Mesendoderm (in vitro differentiated cells): ENCODE measurements around the gene HMGXB3.
"Not testable (repeated sequence)": the region's sequence is repeated elsewhere in the genome, so short reads cannot be mapped to it uniquely, and the experiment has no call there.

Experiments
- DNase-seq: peaks from one replicate; pipeline ENCODE4 v3.0.0; 2013
- H2AK5ac ChIP-seq: 2 replicates; pipeline ENCODE4 v1.6.1; 2013; ENCODE audit warnings: low read length, inconsistent platforms
- H2BK120ac ChIP-seq: 2 replicates; pipeline ENCODE4 v1.6.1; 2013; ENCODE audit warnings: low read depth, mild to moderate bottlenecking, low read length, moderate library complexity, mixed read lengths
- H2BK15ac ChIP-seq: replicated peaks from 2 replicates; pipeline ENCODE4 v1.6.1; 2013; ENCODE audit warnings: low read depth, mild to moderate bottlenecking, moderate library complexity
- H2BK5ac ChIP-seq: 2 replicates; pipeline ENCODE4 v1.6.1; 2013; ENCODE audit warnings: low read length, inconsistent platforms
- H3K18ac ChIP-seq: 2 replicates; pipeline ENCODE4 v1.6.1; 2013; ENCODE audit warnings: mild to moderate bottlenecking, low read length, mixed read lengths
- H3K23ac ChIP-seq: one replicate; pipeline ENCODE4 v1.6.1; 2013; ENCODE audit warnings: low read length
- H3K27ac ChIP-seq: 2 replicates; pipeline ENCODE4 v1.5.1; 2013; ENCODE audit warnings: low read depth, mild to moderate bottlenecking, inconsistent platforms, low read length, moderate library complexity
- H3K27me3 ChIP-seq: 2 replicates; pipeline ENCODE4 v1.6.1; 2013; ENCODE audit warnings: low read length, control low read depth, mild to moderate bottlenecking, inconsistent platforms; ENCODE audit not compliant: insufficient read depth, poor library complexity
- H3K36me3 ChIP-seq: 2 replicates; pipeline ENCODE4 v1.6.1; 2013; ENCODE audit warnings: low read length, inconsistent platforms; ENCODE audit not compliant: control insufficient read depth, insufficient read depth
- H3K4ac ChIP-seq: one replicate; pipeline ENCODE4 v1.6.1; 2013; ENCODE audit warnings: low read depth, mild to moderate bottlenecking, low read length, moderate library complexity
- H3K4me1 ChIP-seq: 2 replicates; pipeline ENCODE4 v1.6.1; 2013; ENCODE audit warnings: low read depth, low read length, inconsistent platforms; ENCODE audit not compliant: control insufficient read depth
- H3K4me2 ChIP-seq: 2 replicates; pipeline ENCODE4 v1.6.1; 2013; ENCODE audit warnings: low read length
- H3K4me3 ChIP-seq: 2 replicates; pipeline ENCODE4 v1.5.1; 2013; ENCODE audit warnings: mild to moderate bottlenecking, low read length
- H3K56ac ChIP-seq: one replicate; pipeline ENCODE4 v1.6.1; 2013; ENCODE audit warnings: low read length
- H3K79me1 ChIP-seq: 2 replicates; pipeline ENCODE4 v1.6.1; 2013; ENCODE audit warnings: low read length, inconsistent platforms
- H3K79me2 ChIP-seq: 2 replicates; pipeline ENCODE4 v1.6.1; 2013; ENCODE audit warnings: mild to moderate bottlenecking, low read length; ENCODE audit not compliant: control insufficient read depth, insufficient read depth
- H3K9ac ChIP-seq: 2 replicates; pipeline ENCODE4 v1.6.1; 2013; ENCODE audit warnings: low read length, inconsistent platforms
- H4K5ac ChIP-seq: one replicate; pipeline ENCODE4 v1.6.1; 2013; ENCODE audit warnings: low read length
- H4K8ac ChIP-seq: one replicate; pipeline ENCODE4 v1.6.1; 2013; ENCODE audit warnings: low read depth, mild to moderate bottlenecking, control low read depth, low read length, moderate library complexity
- WGBS: extraction: QIAGEN DNeasy Blood & Tissue Kit; methylation state at CpG from one replicate; pipeline ENCODE4 v1.1.7; 2013; ENCODE audit warnings: low lambda C conversion rate, missing lambda C conversion rate; ENCODE audit not compliant: insufficient coverage; ENCODE audit errors: extremely low coverage; 5-methylcytosine and 5-hydroxymethylcytosine counted together

HMGXB3 gene

DNA sequence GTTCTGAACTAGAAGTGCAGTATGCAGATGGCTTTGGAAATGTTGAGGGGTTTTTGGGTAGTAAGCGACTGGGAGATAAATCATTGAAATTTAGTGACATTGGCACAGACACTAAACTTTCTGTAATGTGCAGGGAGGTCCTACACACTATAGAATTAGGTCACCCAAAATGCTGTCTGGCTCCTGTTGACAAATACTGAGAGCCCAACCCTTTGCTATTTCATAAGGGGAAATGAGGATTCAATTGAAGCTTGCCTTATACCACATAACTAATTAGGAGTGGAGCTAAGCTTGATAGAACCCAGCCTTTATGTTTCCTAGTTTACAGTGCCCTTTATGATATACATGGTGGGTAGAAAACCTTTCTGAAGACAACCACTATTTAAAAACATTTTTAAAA, 22.6 kb downstream of the HMGXB3 start:
- WGBS = no CpG with 5 or more reads among the region's 1 CpG
- Histone ChIP-seq H3K27ac (no peak overlapping the region), H3K79me1 (no peaks in the 10 kb centered on the region), H3K23ac (no peak overlapping the region), H2BK15ac (no peak overlapping the region), H3K56ac (no peak overlapping the region), H3K4me3 (no peak overlapping the region), H4K8ac (no peak overlapping the region), H4K5ac (no peak overlapping the region), H3K79me2 (no peaks in the 10 kb centered on the region), H3K18ac (no peak overlapping the region), H3K9ac (no peak overlapping the region), H3K4ac (no peak overlapping the region), H3K4me2 (no peak overlapping the region), H3K27me3 (no peaks in the 10 kb centered on the region), H2BK5ac (no peak overlapping the region), H3K36me3 (peaks cover 7% of the 10 kb centered on the region), H2BK120ac (no peak overlapping the region), H2AK5ac (no peak overlapping the region), H3K4me1 (no peaks in the 10 kb centered on the region)
- DNase-seq = no peak

GRCh38 chr5:150024346-150024984, 23.9 kb downstream of the HMGXB3 start:
- Histone ChIP-seq H3K9ac (no peak overlapping the region), H2BK5ac (no peak overlapping the region), H3K79me1 (no peaks in the 10 kb centered on the region), H3K4me2 (no peak overlapping the region), H3K4me3 (no peak overlapping the region), H3K4me1 (no peaks in the 10 kb centered on the region), H3K4ac (no peak overlapping the region), H3K27ac (no peak overlapping the region), H3K27me3 (no peaks in the 10 kb centered on the region), H3K36me3 (peaks cover 7% of the 10 kb centered on the region), H2BK120ac (no peak overlapping the region), H2BK15ac (no peak overlapping the region), H3K18ac (no peak overlapping the region), H3K79me2 (no peaks in the 10 kb centered on the region), H3K23ac (no peak overlapping the region), H4K5ac (no peak overlapping the region), H2AK5ac (no peak overlapping the region), H3K56ac (no peak overlapping the region), H4K8ac (no peak overlapping the region)
- DNase-seq = no peak
- no CpG with 5 or more reads among the region's 9 CpGs for WGBS

DNA sequence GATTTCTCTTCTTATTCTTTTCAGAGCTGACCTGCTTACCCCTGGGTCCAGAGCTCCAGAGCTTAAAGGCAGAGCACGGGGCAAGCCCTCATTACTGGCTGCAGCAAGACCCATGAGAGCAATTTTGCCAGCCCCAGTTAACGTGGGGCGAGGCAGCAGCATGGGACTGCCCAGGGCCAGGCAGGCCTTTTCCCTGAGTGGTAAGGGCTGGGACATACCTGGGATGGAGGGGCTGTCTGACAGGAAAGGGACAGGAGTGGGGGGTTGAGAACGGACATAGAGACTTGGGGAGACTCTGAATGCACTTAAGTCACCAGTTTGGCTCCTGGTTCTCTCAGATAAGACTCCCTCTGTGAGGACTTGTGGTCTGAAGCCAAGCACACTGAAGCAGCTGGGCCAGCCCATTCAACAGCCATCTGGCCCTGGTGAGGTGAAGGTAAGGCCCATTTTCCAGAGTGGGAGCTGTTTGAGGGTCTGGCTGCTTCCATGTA, 26.2 kb downstream of the HMGXB3 start:
- Histone ChIP-seq H2AK5ac (no peak overlapping the region), H3K56ac (no peak overlapping the region), H3K4me1 (no peaks in the 10 kb centered on the region), H3K4me3 (no peak overlapping the region), H2BK15ac (no peak overlapping the region), H2BK120ac (no peak overlapping the region), H3K79me1 (no peaks in the 10 kb centered on the region), H2BK5ac (no peak overlapping the region), H4K5ac (no peak overlapping the region), H3K27me3 (no peaks in the 10 kb centered on the region), H3K27ac (no peak overlapping the region), H3K4ac (no peak overlapping the region), H3K79me2 (no peaks in the 10 kb centered on the region), H3K9ac (no peak overlapping the region), H3K36me3 (peaks cover 7% of the 10 kb centered on the region), H3K23ac (no peak overlapping the region), H3K4me2 (no peak overlapping the region), H4K8ac (no peak overlapping the region), H3K18ac (no peak overlapping the region)
- WGBS = no CpG with 5 or more reads among the region's 4 CpGs
- no peak for DNase-seq

- WGBS = no CpG with 5 or more reads among the region's 1 CpG
Observed at GRCh38 chr5:150028047-150028446, 27.5 kb downstream of the HMGXB3 start.

GRCh38 chr5:150033334-150033733, 32.8 kb downstream of the HMGXB3 start:
- H3K23ac ChIP-seq = no peak overlapping the region
- no peak overlapping the region for H2AK5ac ChIP-seq
- no peak overlapping the region for H3K27ac ChIP-seq
- no peaks in the 10 kb centered on the region for H3K79me1 ChIP-seq
- no peak overlapping the region for H3K4ac ChIP-seq
- H3K4me3 ChIP-seq = no peak overlapping the region
- peaks cover 9% of the 10 kb centered on the region for H3K36me3 ChIP-seq
- no peak overlapping the region for H3K56ac ChIP-seq
- H2BK120ac ChIP-seq = no peak overlapping the region
- no peak overlapping the region for H3K18ac ChIP-seq
- H3K4me2 ChIP-seq = no peak overlapping the region
- no peaks in the 10 kb centered on the region for H3K27me3 ChIP-seq
- H3K9ac ChIP-seq = no peak overlapping the region
- no peak overlapping the region for H2BK5ac ChIP-seq
- H4K5ac ChIP-seq = no peak overlapping the region
- H2BK15ac ChIP-seq = no peak overlapping the region
- H3K79me2 ChIP-seq = no peaks in the 10 kb centered on the region
- no peak for DNase-seq
- no peaks in the 10 kb centered on the region for H3K4me1 ChIP-seq
- no peak overlapping the region for H4K8ac ChIP-seq
- WGBS = 100% methylated on average over 2 of the region's 4 CpGs

More at GRCh38 chr5:150028047-150028446, 27.5 kb downstream of the HMGXB3 start:
- not testable (repeated sequence) for H3K23ac ChIP-seq, H4K8ac ChIP-seq, H3K4me1 ChIP-seq, H2AK5ac ChIP-seq, H3K4me2 ChIP-seq, H3K4ac ChIP-seq, H3K27ac ChIP-seq, H2BK120ac ChIP-seq, H2BK15ac ChIP-seq, H3K18ac ChIP-seq, H3K27me3 ChIP-seq, H4K5ac ChIP-seq, H3K9ac ChIP-seq, H3K4me3 ChIP-seq, H3K79me2 ChIP-seq, H3K79me1 ChIP-seq, H2BK5ac ChIP-seq, H3K56ac ChIP-seq
- peaks cover 11% of the 10 kb centered on the region for H3K36me3 ChIP-seq
- peak; percentile 16 for DNase-seq

- no peak for DNase-seq
- no peaks in the 10 kb centered on the region for H3K79me2 ChIP-seq
- WGBS = no CpG with 5 or more reads among the region's 4 CpGs
Observed at GRCh38 chr5:150034662-150035061, 34.1 kb downstream of the HMGXB3 start.

More at GRCh38 chr5:150034662-150035061, 34.1 kb downstream of the HMGXB3 start:
- H4K8ac ChIP-seq = no peak overlapping the region
- no peak overlapping the region for H3K9ac ChIP-seq
- H3K23ac ChIP-seq = no peak overlapping the region
- no peaks in the 10 kb centered on the region for H3K27me3 ChIP-seq
- no peak overlapping the region for H2BK15ac ChIP-seq
- no peak overlapping the region for H2BK120ac ChIP-seq
- H3K4me3 ChIP-seq = no peak overlapping the region
- no peak overlapping the region for H2AK5ac ChIP-seq
- no peak overlapping the region for H3K56ac ChIP-seq
- H2BK5ac ChIP-seq = no peak overlapping the region
- H3K18ac ChIP-seq = no peak overlapping the region
- no peak overlapping the region for H3K4ac ChIP-seq
- no peaks in the 10 kb centered on the region for H3K4me1 ChIP-seq
- no peak overlapping the region for H4K5ac ChIP-seq
- no peak overlapping the region for H3K27ac ChIP-seq
- no peaks in the 10 kb centered on the region for H3K79me1 ChIP-seq
- peaks cover 9% of the 10 kb centered on the region for H3K36me3 ChIP-seq
- no peak overlapping the region for H3K4me2 ChIP-seq
